GM12872 (cell line): ENCODE data around the gene PHACTR1.

ENCODE experiments used
- CTCF ChIP-seq: IDR thresholded peaks from 3 replicates; pipeline ENCODE4 v1.5.1; 2011; ENCODE audit warnings: low read depth, mild to moderate bottlenecking, low read length, moderate library complexity; ENCODE audit not compliant: insufficient read depth

PHACTR1 gene

GRCh38 chr6:13044896-13045295 is 328.3 kb downstream of the PHACTR1 start:
- no peak for TF ChIP-seq CTCF

GRCh38 chr6:13045676-13046075 is 329.1 kb downstream of the PHACTR1 start:
- no peak for TF ChIP-seq CTCF

GRCh38 chr6:13046084-13046483 is 329.5 kb downstream of the PHACTR1 start:
- TF ChIP-seq CTCF = no peak

- TF ChIP-seq CTCF = no peak
Measured at GRCh38 chr6:13048113-13048512, 331.5 kb downstream of the PHACTR1 start.

GRCh38 chr6:13049666-13050254 is 333.2 kb downstream of the PHACTR1 start:
- TF ChIP-seq CTCF = no peak

- no peak for TF ChIP-seq CTCF
Measured at GRCh38 chr6:13053006-13053461, 336.5 kb downstream of the PHACTR1 start.

GRCh38 chr6:13058051-13058450 is 341.5 kb downstream of the PHACTR1 start:
- TF ChIP-seq CTCF = no peak
